GM12878 (cell line): ENCODE data around the gene BICDL2. TPM values are rescaled to one million over a fixed set of nuclear protein-coding genes. Genes with fewer than 3 reads are reported as not detected.

Experiments
- ATAC-seq: fragments of 200-7000 bp; cut with Tn5 transposase; 3 replicates; pipeline ENCODE4 v1.9.1; 2020; ENCODE audit warnings: mild to moderate bottlenecking, moderate library complexity
- BruUV-seq: library from RNA; stranded (reverse); fragments of 400-500 nt; replicated peaks from 2 replicates; lab custom pipeline; 2021; lab: Mats Ljungman, UMichigan
- CTCF ChIA-PET: fragments of 300-600 bp; sonication (Branson Sonifier 250); formaldehyde crosslinking; extraction: SDS; loops from one replicate; lab custom pipeline; 2021; ENCODE audit warnings: inconsistent platforms; lab: Yijun Ruan, JAX
- POLR2A ChIA-PET: fragments of 350-600 bp; formaldehyde crosslinking; extraction: SDS; loops from one replicate; lab custom pipeline; 2021; ENCODE audit warnings: inconsistent platforms; lab: Charles Lee
- RAD21 ChIA-PET: fragments of 300-600 bp; sonication (Branson Sonifier 250); formaldehyde crosslinking; loops from one replicate; lab custom pipeline; 2023; ENCODE audit warnings: antibody characterized with exemption; ENCODE audit not compliant: unreplicated experiment; lab: Charles Lee
- SMC1A ChIA-PET: fragments of 300-600 bp; sonication (Branson Sonifier 250); formaldehyde crosslinking; loops from one replicate; lab custom pipeline; 2023; ENCODE audit not compliant: unreplicated experiment, uncharacterized antibody; lab: Charles Lee
- DNase-seq: peaks from one replicate; pipeline ENCODE4 v3.0.0-alpha.2; 2011; ENCODE audit warnings: low read depth, low spot score
- FAIRE-seq: peaks from 3 replicates; lab custom pipeline; 2011; peaks lifted over from hg19 to GRCh38; lab: Jason Lieb, UNC
- H2AFZ ChIP-seq: 2 replicates; pipeline ENCODE4 v1.6.0; 2011; ENCODE audit warnings: low read depth, low read length, control low read depth; ENCODE audit not compliant: control insufficient read depth
- H3K27ac ChIP-seq: 2 replicates; pipeline ENCODE4 v1.5.1; 2011; ENCODE audit warnings: control low read depth; ENCODE audit not compliant: control insufficient read depth, insufficient read depth
- H3K27me3 ChIP-seq, 2 experiments: replicated peaks in 1 of 2; 2 replicates each; pipeline versions ENCODE4 v1.6.0 to v1.6.1; 2011; ENCODE audit warnings: low read length in 1 of 2; ENCODE audit not compliant: control insufficient read depth in 2 of 2, insufficient read depth in 2 of 2
- H3K36me3 ChIP-seq, 2 experiments: 2 replicates each; pipeline ENCODE4 v1.5.1; 2011; ENCODE audit warnings: low read length in 1 of 2; ENCODE audit not compliant: control insufficient read depth in 2 of 2, insufficient read depth in 2 of 2
- H3K4me1 ChIP-seq: 2 replicates; pipeline ENCODE4 v1.6.1; 2011; ENCODE audit warnings: mild to moderate bottlenecking, low read length, moderate library complexity, mixed read lengths; ENCODE audit not compliant: control insufficient read depth, insufficient read depth
- H3K4me2 ChIP-seq: 2 replicates; pipeline ENCODE4 v1.6.0; 2011; ENCODE audit warnings: control low read depth; ENCODE audit not compliant: control insufficient read depth, insufficient read depth
- H3K4me3 ChIP-seq: fragments of 200-600 bp; sonication (generic); 2 replicates; pipeline ENCODE4 v1.5.1; 2016
- H3K79me2 ChIP-seq: 2 replicates; pipeline ENCODE4 v1.6.0; 2011; ENCODE audit warnings: low read length; ENCODE audit not compliant: control insufficient read depth, insufficient read depth
- H3K9ac ChIP-seq: 2 replicates; pipeline ENCODE4 v1.8.0; 2011; ENCODE audit warnings: low read length, control low read depth, mixed read lengths; ENCODE audit not compliant: control insufficient read depth, insufficient read depth
- H3K9me3 ChIP-seq: replicated peaks from 3 replicates; pipeline ENCODE4 v1.5.1; 2011; ENCODE audit warnings: mild to moderate bottlenecking, low read length; ENCODE audit not compliant: control insufficient read depth, insufficient read depth
- H4K20me1 ChIP-seq: 2 replicates; pipeline ENCODE4 v1.6.0; 2011; ENCODE audit not compliant: control insufficient read depth, insufficient read depth
- CEBPB ChIP-seq, 2 experiments: fragments of 150-350 bp in 1 of 2; IDR thresholded peaks; 2 replicates each; pipeline ENCODE4 v1.6.1; 2012 to 2014; ENCODE audit warnings: low read depth in 2 of 2, low read length in 2 of 2, borderline replicate concordance in 1 of 2, inconsistent platforms in 1 of 2
- HDGF ChIP-seq: fragments of 450-650 bp; IDR thresholded peaks from 2 replicates; pipeline ENCODE4 v1.6.1; 2016; ENCODE audit warnings: antibody characterized with exemption
- NFYB ChIP-seq: IDR thresholded peaks from 2 replicates; pipeline ENCODE4 v1.6.1; 2011; ENCODE audit warnings: low read depth, mild to moderate bottlenecking, low read length, improper control_type of control experiment, moderate library complexity; ENCODE audit not compliant: insufficient read depth
- SUZ12 ChIP-seq: fragments of 200-600 bp; sonication (generic); IDR thresholded peaks from one replicate; pipeline ENCODE4 v1.6.1; 2018; ENCODE audit warnings: antibody characterized with exemption, mild to moderate bottlenecking; ENCODE audit not compliant: unreplicated experiment
- WGBS: methylation state at CpG from one replicate; pipeline ENCODE4 v1.1.6; 2016; ENCODE audit warnings: low lambda C conversion rate; ENCODE audit not compliant: insufficient replicate concordance, insufficient coverage; ENCODE audit errors: missing lambda C conversion rate; 5-methylcytosine and 5-hydroxymethylcytosine counted together
- in situ Hi-C: fragments of 300-500 bp; cut with MboI; formaldehyde crosslinking; loops from 9 replicates; pipeline ENCODE4 v1.14.3; 2018; ENCODE audit warnings: mixed read lengths
- intact Hi-C: fragments of 100-400 bp; cut with micrococcal nuclease; formaldehyde crosslinking; loops from one replicate; pipeline ENCODE4 v1.14.2; 2022; ENCODE audit not compliant: unreplicated experiment
- polyA plus RNA-seq, 11 experiments: library from polyadenylated mRNA; depleted of rRNA in 4 of 11; unstranded in 6 of 11; stranded (reverse) in 5 of 11; fragments of >200 nt; fragmentation: Nextera tagmentation in 4 of 11; fragmentation: Illumina TruSeq in 1 of 11; extraction: Ambion mirVana in 4 of 11; extraction: Trizol in 1 of 11; gene quantifications; 1 replicate in 1 of 11; 2 replicates in 10 of 11; pipeline versions ENCODE4 v1.2.1 to v1.2.3, GENCODE V29; 2011 to 2016; ENCODE audit warnings: inconsistent platforms in 2 of 11, missing spikeins in 2 of 11, low read depth in 1 of 11
- total RNA-seq, 4 experiments: library from RNA; depleted of rRNA in 3 of 4; stranded (reverse); fragments of >200 nt in 3 of 4; fragmentation: Illumina TruSeq in 1 of 4; extraction: Trizol in 1 of 4; gene quantifications; 2 replicates each; pipeline versions ENCODE4 v1.2.1 to v1.2.3, GENCODE V29; 2013 to 2021
- TF ChIP-seq, protein P1 (sequence below), 3 experiments: IDR thresholded peaks in 2 of 3; conservative IDR thresholded peaks in 1 of 3; 2 replicates each; pipeline ENCODE4 v1.5.1; 2011; ENCODE audit warnings: low read depth in 3 of 3, low read length in 3 of 3, mild to moderate bottlenecking in 3 of 3, control low read depth in 2 of 3, moderate library complexity in 2 of 3, inconsistent platforms in 1 of 3, mixed read lengths in 1 of 3; ENCODE audit not compliant: control insufficient read depth in 2 of 3, insufficient read depth in 1 of 3; ENCODE audit errors: extremely low read depth in 1 of 3

BICDL2 gene
- total and polyA plus RNA-seq, 10 of the 15 experiments (the other 5 are each of a cell fraction or from before 2014, with no cell fraction given): not detected

- CTCF ChIA-PET: interaction anchor here (0.5 to 18.2 kb wide), 6 partner anchors 7 to 154 kb away, joined by 3 to 421 read pairs (median 6); no protein-coding TSS in a partner anchor
- FAIRE-seq (no peak), DNase-seq (no peak), ATAC-seq (peak; percentile 66)
- Histone ChIP-seq H2AFZ (peak overlapping the region; percentile 62; the same call in 1 of the 2 replicates), H3K4me2 (peak overlapping the region; percentile 83), H3K9ac (no peak overlapping the region), H3K27me3 (no peaks in the 10 kb centered on the region), H3K36me3 (peaks cover 0 to 2% of the 10 kb centered on the region in 2 experiments; a peak in 3 of 4 replicates), H3K79me2 (no peaks in the 10 kb centered on the region), H3K4me1 (peaks cover 25% of the 10 kb centered on the region), H3K4me3 (peak overlapping the region; percentile 73), H4K20me1 (no peaks in the 10 kb centered on the region), H3K27ac (no peak overlapping the region; the same call in 1 of the 2 replicates), H3K9me3 (no peaks in the 10 kb centered on the region)
- POLR2A ChIA-PET: interaction anchor here (1.4 to 2.4 kb wide), 2 partner anchors 113 to 129 kb away, joined by 4 to 7 read pairs; partner anchors contain the start of gene ZNF213
- SMC1A ChIA-PET: interaction anchor here (1.3 to 10.1 kb wide), 3 partner anchors 16 to 108 kb away, joined by 3 to 91 read pairs (median 3); no protein-coding TSS in a partner anchor
- no TSS peak for BruUV-seq
- intact Hi-C loops: no loop called here
- RAD21 ChIA-PET: interaction anchor here (1.7 to 4.4 kb wide), 5 partner anchors 10 to 37 kb away, joined by 5 to 34 read pairs (median 7); no protein-coding TSS in a partner anchor
- WGBS: 29% methylated on average over 25 of the region's 25 CpGs
- in situ Hi-C loops: no loop called here
- TF ChIP-seq HDGF: peak; percentile 35
- TF ChIP-seq CEBPB (IDR thresholded peaks at IDR 0.05; ENCODE audit: borderline replicate concordance in 1 of 2, low read depth in 2 of 2, low read length in 2 of 2): no peak
- TF ChIP-seq, protein P1, sequence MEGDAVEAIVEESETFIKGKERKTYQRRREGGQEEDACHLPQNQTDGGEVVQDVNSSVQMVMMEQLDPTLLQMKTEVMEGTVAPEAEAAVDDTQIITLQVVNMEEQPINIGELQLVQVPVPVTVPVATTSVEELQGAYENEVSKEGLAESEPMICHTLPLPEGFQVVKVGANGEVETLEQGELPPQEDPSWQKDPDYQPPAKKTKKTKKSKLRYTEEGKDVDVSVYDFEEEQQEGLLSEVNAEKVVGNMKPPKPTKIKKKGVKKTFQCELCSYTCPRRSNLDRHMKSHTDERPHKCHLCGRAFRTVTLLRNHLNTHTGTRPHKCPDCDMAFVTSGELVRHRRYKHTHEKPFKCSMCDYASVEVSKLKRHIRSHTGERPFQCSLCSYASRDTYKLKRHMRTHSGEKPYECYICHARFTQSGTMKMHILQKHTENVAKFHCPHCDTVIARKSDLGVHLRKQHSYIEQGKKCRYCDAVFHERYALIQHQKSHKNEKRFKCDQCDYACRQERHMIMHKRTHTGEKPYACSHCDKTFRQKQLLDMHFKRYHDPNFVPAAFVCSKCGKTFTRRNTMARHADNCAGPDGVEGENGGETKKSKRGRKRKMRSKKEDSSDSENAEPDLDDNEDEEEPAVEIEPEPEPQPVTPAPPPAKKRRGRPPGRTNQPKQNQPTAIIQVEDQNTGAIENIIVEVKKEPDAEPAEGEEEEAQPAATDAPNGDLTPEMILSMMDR (IDR thresholded peaks at IDR 0.05 in 2 of 3, conservative IDR thresholded peaks at IDR 0.05 in 1 of 3; ENCODE audit: control insufficient read depth in 2 of 3, extremely low read depth in 1 of 3, insufficient read depth in 1 of 3, low read depth in 3 of 3, low read length in 3 of 3): peak; percentile 28 to 49 (median 32); a peak in 5 of 6 replicates
- no peak for TF ChIP-seq NFYB
- TF ChIP-seq SUZ12: no peak
- TF ChIP-seq, all 136 proteins: peak for 2
Observed at GRCh38 chr16:3021449-3022207, 15.1 kb downstream of the BICDL2 start.
